IMR-90 (cell line): ENCODE data around the gene TMC7.

Experiments
- BHLHE40 ChIP-seq: fragments of 150-350 bp; IDR thresholded peaks from 2 replicates; pipeline ENCODE4 v1.6.1; 2016; ENCODE audit warnings: mild to moderate bottlenecking, low read depth, low read length
- CEBPB ChIP-seq: IDR thresholded peaks from 2 replicates; pipeline ENCODE4 v1.6.1; 2012; ENCODE audit warnings: low read depth, low read length, improper control_type of control experiment
- CHD1 ChIP-seq: IDR thresholded peaks from 2 replicates; pipeline ENCODE4 v1.6.1; 2012; ENCODE audit warnings: low read depth, low read length, improper control_type of control experiment
- CTCF ChIP-seq: conservative IDR thresholded peaks from 2 replicates; pipeline ENCODE4 v1.5.1; 2012; ENCODE audit warnings: mild to moderate bottlenecking, low read depth, low read length, improper control_type of control experiment
- FOS ChIP-seq: fragments of 150-350 bp; IDR thresholded peaks from 2 replicates; pipeline ENCODE4 v1.6.1; 2016; ENCODE audit warnings: low read depth, low read length
- MAFK ChIP-seq: IDR thresholded peaks from 2 replicates; pipeline ENCODE4 v1.6.1; 2012; ENCODE audit warnings: low read depth, low read length, improper control_type of control experiment
- MAZ ChIP-seq: IDR thresholded peaks from 2 replicates; pipeline ENCODE4 v1.6.1; 2012; ENCODE audit warnings: low read depth, mild to moderate bottlenecking, low read length, improper control_type of control experiment, moderate library complexity, borderline replicate concordance
- MXI1 ChIP-seq: IDR thresholded peaks from 2 replicates; pipeline ENCODE4 v1.6.1; 2012; ENCODE audit warnings: low read depth, mild to moderate bottlenecking, low read length, moderate library complexity, borderline replicate concordance
- POLR2A ChIP-seq: IDR thresholded peaks from 2 replicates; pipeline ENCODE4 v1.6.1; 2012; ENCODE audit warnings: mild to moderate bottlenecking, low read depth, low read length
- RAD21 ChIP-seq: IDR thresholded peaks from 2 replicates; pipeline ENCODE4 v1.6.1; 2012; ENCODE audit warnings: low read length, improper control_type of control experiment
- RCOR1 ChIP-seq: IDR thresholded peaks from 2 replicates; pipeline ENCODE4 v1.6.1; 2012; ENCODE audit warnings: mild to moderate bottlenecking, low read length, improper control_type of control experiment; ENCODE audit not compliant: insufficient replicate concordance
- RFX5 ChIP-seq: IDR thresholded peaks from 2 replicates; pipeline ENCODE4 v1.8.0; 2012; ENCODE audit warnings: low read depth, mild to moderate bottlenecking, low read length, moderate library complexity
- USF2 ChIP-seq: fragments of 150-350 bp; IDR thresholded peaks from 2 replicates; pipeline ENCODE4 v1.6.1; 2017; ENCODE audit warnings: mild to moderate bottlenecking, antibody characterized with exemption, low read length, low read depth

- TF ChIP-seq POLR2A = no peak
- TF ChIP-seq CTCF = no peak
- TF ChIP-seq CEBPB = no peak
- TF ChIP-seq RAD21 = no peak
- TF ChIP-seq MAFK = no peak
- TF ChIP-seq FOS = no peak
- no peak for TF ChIP-seq RFX5
- TF ChIP-seq MXI1 = no peak
- TF ChIP-seq BHLHE40 = no peak
- no peak for TF ChIP-seq MAZ
- no peak for TF ChIP-seq CHD1
- TF ChIP-seq RCOR1 = no peak
- no peak for TF ChIP-seq USF2
These were observed 46.3 kb upstream of the TMC7 start for GRCh38 chr16:18937390-18937789.
